Measurements from ENCODE around the gene KDM1A. TPM values are rescaled to one million over a fixed set of nuclear protein-coding genes. Genes with fewer than 3 reads are reported as not detected.
"Not testable (repeated sequence)": the region's sequence is repeated elsewhere in the genome, so short reads cannot be mapped to it uniquely, and the experiment has no call there.

Gene KDM1A
- polyA plus RNA-seq, 1 experiment = 91.8 TPM

GRCh38 chr1:23004112-23004511, 15.2 kb upstream of the KDM1A start:
- Histone ChIP-seq H3K27me3 (ENCODE audit: control insufficient read depth, insufficient read depth, low read length) (peaks cover 18% of the 10 kb centered on the region), H3K9me3 (ENCODE audit: control insufficient read depth, insufficient read depth, low read length) (peaks cover 5% of the 10 kb centered on the region; the same call in 1 of the 2 replicates), H3K27ac (ENCODE audit: low read depth, low read length) (no peak overlapping the region), H3K4me3 (ENCODE audit: low read depth, low read length) (no peak overlapping the region)
- no peak for DNase-seq (ENCODE audit: low read depth, low spot score)
- no peak for TF ChIP-seq CTCF (IDR thresholded peaks at IDR 0.05; ENCODE audit: low read depth, low read length)
- ChIA-PET POLR2A (no interaction called here), CTCF (no interaction called here)

GRCh38 chr1:23004769-23005168, 14.5 kb upstream of the KDM1A start:
- H3K4me3 ChIP-seq (ENCODE audit: low read depth, low read length); CTCF ChIA-PET; DNase-seq (ENCODE audit: low read depth, low spot score); H3K9me3 ChIP-seq (ENCODE audit: control insufficient read depth, insufficient read depth, low read length); POLR2A ChIA-PET; H3K27ac ChIP-seq (ENCODE audit: low read depth, low read length): not testable (repeated sequence)
- peaks cover 18% of the 10 kb centered on the region for H3K27me3 ChIP-seq (ENCODE audit: control insufficient read depth, insufficient read depth, low read length)

- Histone ChIP-seq H3K4me3 (ENCODE audit: low read depth, low read length) (no peak overlapping the region), H3K27ac (ENCODE audit: low read depth, low read length) (no peak overlapping the region), H3K27me3 (ENCODE audit: control insufficient read depth, insufficient read depth, low read length) (peaks cover 10% of the 10 kb centered on the region), H3K9me3 (ENCODE audit: control insufficient read depth, insufficient read depth, low read length) (no peaks in the 10 kb centered on the region)
- POLR2A ChIA-PET = interaction anchor here (0.6 kb wide), 1 partner anchor 116 kb away, joined by 5 read pairs; no protein-coding TSS in a partner anchor
- no peak for DNase-seq (ENCODE audit: low read depth, low spot score)
- CTCF ChIA-PET = no interaction called here
- no peak for TF ChIP-seq CTCF (IDR thresholded peaks at IDR 0.05; ENCODE audit: low read depth, low read length)
Measured at GRCh38 chr1:23007106-23007505, 12.2 kb upstream of the KDM1A start.

- Histone ChIP-seq H3K27ac (ENCODE audit: low read depth, low read length) (no peak overlapping the region), H3K4me3 (ENCODE audit: low read depth, low read length) (no peak overlapping the region), H3K9me3 (ENCODE audit: control insufficient read depth, insufficient read depth, low read length) (no peaks in the 10 kb centered on the region), H3K27me3 (ENCODE audit: control insufficient read depth, insufficient read depth, low read length) (no peaks in the 10 kb centered on the region)
- no peak for DNase-seq (ENCODE audit: low read depth, low spot score)
- no peak for TF ChIP-seq CTCF (IDR thresholded peaks at IDR 0.05; ENCODE audit: low read depth, low read length)
- POLR2A ChIA-PET = no interaction called here
- CTCF ChIA-PET = no interaction called here
Measured at GRCh38 chr1:23008901-23009300, 10.4 kb upstream of the KDM1A start.

GRCh38 chr1:23010025-23010424, 9.2 kb upstream of the KDM1A start:
- POLR2A ChIA-PET = interaction anchor here (0.6 kb wide), 1 partner anchor 159 kb away, joined by 6 read pairs; the partner anchor contains the start of gene LUZP1

GRCh38 chr1:23013657-23014056, 5.6 kb upstream of the KDM1A start:
- Histone ChIP-seq H3K4me3 (ENCODE audit: low read depth, low read length) (no peak overlapping the region), H3K9me3 (ENCODE audit: control insufficient read depth, insufficient read depth, low read length) (no peaks in the 10 kb centered on the region), H3K27me3 (ENCODE audit: control insufficient read depth, insufficient read depth, low read length) (no peaks in the 10 kb centered on the region), H3K27ac (ENCODE audit: low read depth, low read length) (no peak overlapping the region)
- ChIA-PET POLR2A (no interaction called here), CTCF (interaction anchor here (1.5 kb wide), 1 partner anchor 171 kb away, joined by 4 read pairs; no protein-coding TSS in a partner anchor)
- TF ChIP-seq CTCF (IDR thresholded peaks at IDR 0.05; ENCODE audit: low read depth, low read length) = no peak
- DNase-seq (ENCODE audit: low read depth, low spot score) = no peak

More at GRCh38 chr1:23010025-23010424, 9.2 kb upstream of the KDM1A start:
- H3K27me3 ChIP-seq (ENCODE audit: control insufficient read depth, insufficient read depth, low read length); H3K4me3 ChIP-seq (ENCODE audit: low read depth, low read length); H3K9me3 ChIP-seq (ENCODE audit: control insufficient read depth, insufficient read depth, low read length); CTCF ChIA-PET; DNase-seq (ENCODE audit: low read depth, low spot score); H3K27ac ChIP-seq (ENCODE audit: low read depth, low read length): not testable (repeated sequence)

Data from AG04450 (cell line).